Esophagus mucosa (tissue), 1 donor: Measurements from ENCODE around the gene SLIT1. TPM values are rescaled to one million over a fixed set of nuclear protein-coding genes. Genes with fewer than 3 reads are reported as not detected.

Experiments
- ATAC-seq: fragments of 200-7000 bp; cut with Tn5 transposase; one replicate; pipeline ENCODE4 v1.9.1; 2020
- total RNA-seq: library from RNA; stranded (reverse); gene quantifications from one replicate; pipeline ENCODE4 v1.2.4, GENCODE V29; 2023
- donor health status: DM: yes; HTN: yes; CAD: no.

Gene SLIT1
- total RNA-seq, 1 donor from 2014 or later: 0.16 TPM

- no peak for ATAC-seq
Observed at GRCh38 chr10:97061423-97061822, 124.3 kb downstream of the SLIT1 start.

DNA sequence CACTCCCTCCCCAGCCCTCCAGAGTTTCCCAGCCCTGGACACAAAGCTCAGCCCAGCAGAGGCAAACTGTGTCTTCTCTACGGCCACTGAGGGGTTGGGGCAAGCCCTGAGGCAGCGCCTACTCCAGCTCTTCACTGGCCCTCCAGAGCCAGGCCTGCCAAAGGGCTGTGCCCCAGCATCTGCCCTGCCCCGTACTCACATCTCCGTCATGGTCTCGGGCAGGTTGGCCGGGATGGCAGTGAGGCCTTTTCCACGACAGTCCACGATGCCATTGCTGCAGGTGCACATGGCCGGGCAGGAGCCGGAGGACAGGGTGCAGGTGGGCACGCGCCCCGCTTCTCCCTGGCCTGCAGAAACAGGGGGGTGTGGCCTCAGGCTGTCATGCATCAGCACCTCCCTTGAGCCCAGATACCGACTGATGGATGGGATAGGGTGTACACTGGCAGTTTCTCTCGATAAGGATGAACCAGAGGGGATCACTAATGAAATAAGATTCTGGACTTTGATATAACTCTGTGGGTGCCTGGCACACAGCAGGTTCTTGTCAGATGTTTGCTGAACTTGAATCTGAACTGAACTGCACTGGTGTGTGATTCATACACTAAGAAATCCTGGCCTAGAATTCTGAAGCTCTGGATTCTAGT is 125.2 kb downstream of the SLIT1 start:
- no peak for ATAC-seq

GRCh38 chr10:97059872-97060205 is 125.9 kb downstream of the SLIT1 start:
- ATAC-seq: no peak

GRCh38 chr10:97059006-97059871 is 126.5 kb downstream of the SLIT1 start:
- ATAC-seq: no peak

- ATAC-seq: no peak
Observed at GRCh38 chr10:97058521-97058920, 127.2 kb downstream of the SLIT1 start.

GRCh38 chr10:97057491-97058235 is 128.1 kb downstream of the SLIT1 start:
- ATAC-seq: no peak

- no peak for ATAC-seq
Observed at GRCh38 chr10:97056003-97056630, 129.6 kb downstream of the SLIT1 start.

DNA sequence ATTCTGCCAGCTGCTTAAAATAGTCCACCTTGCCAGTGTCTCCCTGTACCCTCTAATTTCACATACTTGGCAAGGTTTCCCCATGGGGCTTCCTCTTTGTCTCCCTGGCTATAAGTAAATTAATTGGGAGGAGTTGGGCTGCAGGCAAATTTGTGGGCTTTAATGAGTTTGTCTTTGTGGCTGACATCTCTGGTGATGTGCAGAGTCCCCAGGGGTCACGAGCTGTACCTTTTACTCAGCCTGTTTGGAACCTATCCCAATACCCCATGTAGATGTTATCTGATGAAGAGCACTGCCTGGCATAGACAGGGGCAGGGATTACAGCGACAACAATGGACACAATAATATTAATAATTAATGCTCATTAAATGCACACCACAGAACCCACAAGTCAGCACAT is 132.5 kb downstream of the SLIT1 start:
- ATAC-seq: no peak

DNA sequence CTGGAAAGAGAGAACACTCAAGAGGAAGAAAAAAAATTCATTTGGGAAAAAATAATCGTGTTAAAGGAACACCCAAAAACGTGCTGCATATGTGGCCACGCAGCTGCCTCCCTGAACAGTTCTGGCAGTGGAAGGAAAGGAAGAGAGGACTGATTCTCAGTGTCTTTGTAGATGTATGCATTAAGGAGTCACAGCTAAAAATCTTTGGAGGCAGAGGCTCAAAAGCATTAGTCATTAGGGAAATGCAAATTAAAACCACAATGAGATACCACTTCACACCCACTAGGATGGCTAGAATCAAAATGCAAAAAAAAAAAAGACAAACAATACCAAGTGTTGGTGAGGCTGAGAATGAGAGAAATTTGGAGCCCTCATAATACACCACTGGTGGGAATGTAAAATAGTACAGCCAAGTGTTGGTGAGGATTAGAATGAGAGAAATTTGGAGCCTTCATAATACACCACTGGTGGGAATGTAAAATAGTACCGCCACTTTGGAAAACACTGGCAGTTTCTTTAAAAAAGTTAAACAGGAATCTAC is 134.7 kb downstream of the SLIT1 start:
- ATAC-seq: no peak

DNA sequence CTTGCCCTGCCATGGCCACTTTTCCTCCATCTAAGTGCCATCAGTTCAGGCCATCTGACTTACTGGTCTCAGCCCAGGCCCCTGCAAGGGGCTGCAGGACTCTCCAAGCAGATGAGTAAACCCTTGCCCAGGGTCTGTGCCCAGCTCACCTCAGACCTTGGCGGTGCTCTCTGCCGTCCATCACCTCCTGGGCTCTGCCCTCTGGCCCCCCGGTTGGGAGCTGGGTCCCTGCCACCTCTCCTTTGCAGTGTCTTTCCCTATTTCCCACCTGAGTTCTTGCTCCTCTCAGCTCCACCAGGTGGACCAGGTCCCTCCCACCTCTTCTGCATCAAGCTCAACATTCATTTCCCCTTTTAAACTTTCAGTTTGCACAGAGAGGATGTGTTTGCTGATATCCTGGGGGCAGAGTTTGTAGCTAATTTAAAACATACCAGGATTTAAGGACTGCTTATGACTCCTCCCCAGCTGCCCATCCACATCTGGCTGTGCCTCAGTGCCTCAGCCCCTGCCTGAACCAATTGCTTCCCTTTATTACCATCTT is 135.5 kb downstream of the SLIT1 start:
- ATAC-seq: no peak

DNA sequence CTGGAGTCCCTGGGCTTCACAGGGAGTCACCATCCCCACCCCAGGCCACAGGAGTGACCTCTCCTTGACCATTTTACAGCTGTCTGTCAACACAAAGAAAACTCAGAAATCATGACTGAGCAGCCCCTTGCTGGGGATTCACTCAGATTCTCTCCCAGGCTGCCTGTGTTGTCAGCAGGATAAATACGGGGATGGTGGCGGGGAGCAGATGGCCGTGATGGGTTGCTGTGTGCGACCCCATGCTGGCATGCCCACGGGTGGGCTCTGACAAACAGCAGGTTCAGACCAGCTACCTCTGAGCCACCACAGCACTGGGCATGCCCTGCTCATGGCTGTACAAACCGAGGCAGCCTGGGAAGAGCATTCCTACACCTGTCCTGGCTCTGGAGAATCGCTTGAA is 136.1 kb downstream of the SLIT1 start:
- no peak for ATAC-seq

- ATAC-seq: no peak
Observed at GRCh38 chr10:97048649-97049427, 136.9 kb downstream of the SLIT1 start.

- no peak for ATAC-seq
Observed at GRCh38 chr10:97047788-97048187, 138.0 kb downstream of the SLIT1 start.

GRCh38 chr10:97047083-97047736 is 138.5 kb downstream of the SLIT1 start:
- no peak for ATAC-seq

DNA sequence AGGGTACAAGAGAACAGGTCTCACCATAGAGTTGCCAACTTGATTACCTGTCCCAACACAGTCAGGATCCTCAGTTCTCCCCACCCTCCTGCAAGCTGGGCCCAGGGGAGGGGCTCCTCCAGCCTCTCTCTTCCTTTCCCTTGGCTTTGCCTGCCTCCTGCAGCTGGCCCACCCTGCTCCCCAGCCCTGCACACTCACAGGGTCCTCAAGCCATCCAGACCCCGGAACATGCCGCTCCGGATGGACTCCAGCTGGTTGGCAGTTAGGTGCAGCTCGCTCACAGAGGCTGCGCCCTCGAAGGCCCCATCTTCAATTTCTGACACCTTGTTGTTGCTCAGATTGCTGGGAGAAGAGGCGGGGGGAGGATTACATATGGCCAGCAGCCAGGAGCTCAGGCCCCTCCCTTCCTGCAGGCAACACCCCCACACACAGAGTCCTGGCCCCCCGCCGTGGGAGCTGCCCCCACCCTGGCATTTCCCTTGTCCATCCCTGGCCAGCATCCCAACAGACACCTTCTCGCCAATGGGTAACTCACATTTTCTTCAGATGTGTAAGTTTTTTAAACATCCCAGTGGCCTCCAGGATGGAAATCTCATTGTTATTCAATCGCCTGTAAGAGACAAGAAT is 139.2 kb downstream of the SLIT1 start:
- ATAC-seq: no peak

GRCh38 chr10:97043563-97043855 is 142.2 kb downstream of the SLIT1 start:
- no peak for ATAC-seq

GRCh38 chr10:97042716-97043562 is 142.8 kb downstream of the SLIT1 start:
- ATAC-seq: no peak

DNA sequence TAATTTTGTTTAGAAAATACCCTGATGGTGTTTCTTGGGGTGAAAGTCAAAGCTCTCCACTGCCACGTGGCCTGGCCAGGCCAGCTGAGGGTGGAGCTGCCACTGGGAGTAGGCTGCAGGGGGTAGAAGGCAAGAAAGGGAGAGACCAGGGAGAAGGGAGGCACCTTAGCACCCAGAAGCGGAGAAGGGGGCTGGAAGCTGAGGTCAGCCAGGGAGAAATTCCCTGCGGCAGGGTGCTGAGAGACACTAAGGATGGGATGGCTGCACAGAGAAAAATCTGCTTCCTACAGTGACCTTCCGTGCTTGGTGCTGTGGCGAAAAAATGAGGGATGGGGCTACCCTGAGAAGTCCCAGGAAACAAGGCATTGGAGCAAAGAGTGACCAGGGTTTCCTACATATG is 143.7 kb downstream of the SLIT1 start:
- no peak for ATAC-seq

DNA sequence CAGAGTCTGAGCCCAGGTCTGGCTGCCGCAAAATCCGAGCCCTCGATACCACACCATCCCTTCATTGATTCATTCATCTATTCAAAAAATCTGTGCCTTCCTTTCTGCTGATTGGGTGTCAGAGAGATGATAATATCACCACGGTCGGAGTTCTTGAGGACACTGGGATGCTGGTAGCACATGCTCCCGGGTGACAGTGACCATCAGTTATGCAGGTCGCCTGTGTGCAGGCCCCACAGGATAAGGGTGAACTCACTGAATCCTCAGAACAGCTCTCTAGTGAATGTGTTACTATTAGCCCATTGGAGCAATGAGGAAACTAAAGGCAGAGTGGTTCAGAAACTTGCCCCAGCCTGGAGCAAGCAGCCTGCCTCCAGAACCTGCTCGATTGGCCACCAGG is 145.1 kb downstream of the SLIT1 start:
- no peak for ATAC-seq

DNA sequence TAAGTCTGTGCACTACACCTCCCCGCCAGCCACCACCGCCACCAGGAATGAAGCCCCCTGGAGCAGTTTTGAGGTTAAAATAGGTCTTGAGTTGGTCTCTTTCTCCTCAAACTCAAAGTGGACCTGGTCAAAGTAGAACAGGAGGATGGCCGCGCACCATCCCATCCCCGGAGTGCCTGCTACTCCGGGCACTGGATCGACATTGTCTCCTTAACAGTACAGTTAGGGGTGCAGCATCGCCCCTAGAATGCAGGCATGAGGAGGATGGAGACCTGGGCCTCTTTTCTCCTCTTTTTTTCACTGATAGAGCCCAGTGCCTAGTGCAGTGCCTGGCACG is 145.5 kb downstream of the SLIT1 start:
- no peak for ATAC-seq
